GM19397 (cell line): ENCODE data around the gene NPHP1.
"Not testable (repeated sequence)": the region's sequence is repeated elsewhere in the genome, so short reads cannot be mapped to it uniquely, and the experiment has no call there.

ENCODE experiments used
- ATAC-seq: cut with Tn5 transposase; IDR thresholded peaks from one replicate; pipeline ENCODE4 v1.9.1; 2021; ENCODE audit warnings: mild to moderate bottlenecking, moderate library complexity; ENCODE audit not compliant: unreplicated experiment

Gene NPHP1

DNA sequence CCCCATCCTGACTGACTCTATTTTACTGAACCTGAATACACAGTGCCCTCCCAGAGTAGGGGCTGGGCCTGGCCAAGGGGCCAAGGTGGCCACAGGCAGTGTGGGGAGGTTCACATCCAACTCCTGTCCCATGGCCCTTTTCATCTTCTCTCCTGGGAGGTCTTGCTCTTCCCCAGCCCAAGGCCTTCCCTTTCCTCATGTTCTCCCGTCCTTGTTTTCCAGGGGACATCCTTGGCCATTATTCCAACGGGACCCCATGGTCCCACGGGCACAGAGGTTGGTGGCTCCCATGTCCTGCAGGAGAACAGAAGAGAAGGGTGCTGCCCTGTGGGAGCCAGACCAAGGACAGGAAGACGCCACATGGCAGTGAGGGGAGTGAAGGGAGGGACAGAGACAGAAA, 99.6 kb downstream of the NPHP1 start:
- ATAC-seq: no peak

DNA sequence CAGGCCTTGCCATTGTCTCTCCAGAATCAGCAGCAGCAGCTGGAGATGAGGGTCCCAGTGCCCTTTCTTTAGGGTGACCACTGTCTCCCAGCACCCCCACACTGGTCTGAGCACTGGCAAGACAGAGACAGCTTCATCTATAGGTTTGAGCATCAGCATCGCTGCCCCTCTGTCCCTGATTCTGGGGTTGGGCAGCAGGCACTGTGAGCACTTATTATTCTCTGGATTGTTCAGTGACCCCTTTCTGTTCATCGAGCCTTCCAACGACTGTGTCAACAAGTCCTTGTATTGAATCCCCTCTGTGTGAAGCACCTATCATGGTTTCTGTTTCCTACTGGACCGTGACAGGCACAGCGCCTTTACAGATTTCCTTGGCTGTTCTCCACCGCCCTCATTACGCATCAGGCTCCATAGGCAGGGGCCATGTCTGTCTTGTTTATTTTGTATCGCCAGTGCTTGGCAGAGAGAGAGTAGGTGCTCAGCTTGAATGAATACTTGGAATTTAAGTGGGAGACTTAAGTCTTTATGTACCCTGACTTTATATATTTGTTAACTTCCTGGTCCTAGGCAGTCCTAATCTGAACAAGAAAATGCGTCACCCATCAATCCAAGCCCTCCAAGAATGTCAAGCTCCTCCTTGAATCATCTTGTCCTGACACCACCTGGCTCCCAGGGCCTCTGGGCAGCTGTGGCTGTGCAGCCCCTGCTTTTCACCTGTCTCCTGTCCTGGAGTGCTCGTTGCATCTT, 100.6 kb downstream of the NPHP1 start:
- ATAC-seq: no peak

DNA sequence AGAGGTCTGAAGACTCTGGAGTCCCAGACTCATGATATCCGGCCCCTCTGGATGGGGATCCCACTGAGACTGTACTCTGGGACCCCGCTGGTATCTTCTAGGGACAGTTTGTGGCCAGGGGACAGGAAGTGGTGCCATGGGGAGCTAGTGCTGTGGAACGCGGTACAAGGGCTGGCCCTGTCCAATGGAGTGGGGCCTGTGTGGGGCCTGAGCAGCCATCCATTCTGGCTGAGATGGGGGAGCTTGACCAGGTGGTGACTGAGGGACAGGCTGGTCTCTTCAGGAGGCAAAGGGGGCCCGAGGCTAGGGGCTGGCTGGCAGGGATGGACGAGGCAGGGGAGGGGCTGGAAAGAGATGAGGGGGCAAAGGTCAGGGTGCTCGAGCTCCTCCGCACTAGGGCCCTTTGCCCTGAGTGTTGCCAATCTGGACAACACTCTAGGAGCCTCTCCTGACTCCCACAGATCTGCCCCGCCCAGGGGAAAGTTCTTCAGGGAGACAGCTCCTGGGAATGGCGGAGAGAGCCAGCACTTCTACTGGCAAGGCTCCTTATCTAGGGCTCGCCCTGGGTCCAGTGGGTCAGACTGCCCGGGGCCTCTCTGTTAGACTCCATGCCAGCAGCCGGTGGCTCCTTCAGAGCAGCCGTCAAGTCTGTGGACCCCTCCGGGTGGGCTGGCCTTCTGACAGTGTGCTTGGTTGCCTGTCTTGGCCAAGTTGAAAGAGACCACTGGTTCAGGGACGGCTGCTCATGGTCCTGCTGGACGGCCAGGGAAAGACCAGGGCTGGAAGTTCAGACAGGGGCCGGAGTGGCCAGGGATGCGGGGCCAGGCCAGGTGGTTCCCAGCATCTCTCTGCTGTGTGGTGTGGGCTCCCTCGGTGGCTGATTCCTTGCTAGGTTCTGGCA, 101.5 kb downstream of the NPHP1 start:
- no peak for ATAC-seq

DNA sequence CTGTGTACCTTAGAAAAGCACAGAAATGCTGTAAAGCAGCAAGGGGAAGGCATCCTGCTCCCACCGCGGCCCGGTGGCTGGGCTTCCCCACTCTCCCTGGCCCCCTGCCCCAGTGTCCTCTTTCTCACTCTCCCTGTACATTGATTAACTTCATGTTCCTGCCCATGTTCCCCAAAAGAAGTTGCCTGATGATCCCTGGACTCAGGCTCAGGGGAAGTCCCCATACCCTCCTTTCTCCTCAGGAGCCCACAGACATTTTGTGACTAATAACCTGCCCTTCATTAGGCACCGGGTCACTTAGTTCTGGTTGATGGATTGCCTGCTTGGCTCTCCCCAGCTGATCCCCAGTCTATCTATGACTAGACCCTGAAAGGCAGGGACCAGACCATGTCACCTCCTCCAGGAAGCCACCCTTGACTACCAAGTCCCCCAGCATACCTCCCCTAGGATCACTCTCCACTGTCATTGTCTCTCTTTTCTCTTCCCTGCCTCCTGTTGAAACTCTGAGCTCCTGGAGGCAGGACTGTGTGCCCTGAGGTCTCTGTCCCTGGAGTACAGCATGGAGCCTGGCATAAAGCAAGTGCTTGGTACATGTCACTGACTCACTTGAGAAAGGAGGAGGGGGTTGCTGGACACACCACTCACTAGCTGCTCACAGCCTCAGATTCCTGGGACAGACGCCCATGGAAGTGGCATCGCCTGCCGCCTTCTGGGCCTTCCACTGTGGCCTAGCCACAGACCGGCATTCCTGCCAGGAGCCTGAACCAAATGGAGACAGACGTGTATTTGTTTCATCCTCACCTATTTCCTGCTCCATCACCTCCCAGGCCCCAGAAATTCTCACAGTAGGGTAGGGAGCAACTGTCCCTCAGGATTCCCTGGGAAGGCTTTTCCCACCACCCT, 102.7 kb downstream of the NPHP1 start:
- no peak for ATAC-seq

DNA sequence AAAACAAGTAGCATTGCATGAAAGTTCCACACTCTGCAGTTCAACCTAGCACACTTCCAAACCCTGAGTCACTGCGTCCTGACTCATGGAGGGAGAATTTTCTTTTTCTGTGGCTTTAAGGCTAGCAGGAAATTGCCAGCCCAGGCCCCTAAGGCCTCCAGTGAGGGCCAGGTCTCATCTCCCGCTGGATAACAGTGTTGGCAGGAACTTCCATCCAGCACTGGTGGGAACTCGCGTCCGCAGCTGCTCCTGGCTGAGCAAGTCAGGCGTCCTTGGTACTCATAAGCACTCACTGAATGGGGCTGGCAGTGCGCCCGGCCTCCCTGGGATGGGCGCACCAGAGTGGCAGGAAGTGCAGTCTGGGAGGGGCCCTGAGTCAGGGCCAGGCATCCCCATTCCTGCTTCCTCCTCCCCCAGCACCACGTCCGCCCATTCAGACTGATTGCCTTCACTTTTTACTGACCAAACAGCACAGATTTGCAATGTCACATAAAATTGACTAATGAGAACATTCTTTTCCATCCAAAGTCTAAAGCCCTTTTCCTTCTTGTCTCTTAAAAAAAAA, 103.5 kb downstream of the NPHP1 start:
- no peak for ATAC-seq

DNA sequence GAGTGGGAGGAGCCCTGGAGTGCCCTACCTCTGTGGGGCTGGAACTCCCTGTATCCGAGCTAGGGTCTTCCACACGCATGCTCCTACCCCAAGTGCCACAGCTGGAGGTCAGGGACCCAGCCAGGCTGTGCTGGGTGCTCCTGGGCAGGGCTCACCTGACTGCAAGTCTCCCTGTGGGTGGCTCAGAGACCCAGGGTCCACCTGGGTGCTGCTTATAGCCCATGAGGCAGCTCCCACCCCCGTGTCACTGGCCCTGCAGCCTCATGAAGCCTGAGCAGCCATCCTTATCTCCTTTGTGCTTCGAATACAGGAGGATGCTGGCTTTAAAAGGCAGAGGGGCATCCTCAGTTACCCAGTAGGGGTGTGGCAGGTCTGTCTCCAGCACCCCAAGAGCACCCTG, 103.9 kb downstream of the NPHP1 start:
- ATAC-seq: not testable (repeated sequence)

DNA sequence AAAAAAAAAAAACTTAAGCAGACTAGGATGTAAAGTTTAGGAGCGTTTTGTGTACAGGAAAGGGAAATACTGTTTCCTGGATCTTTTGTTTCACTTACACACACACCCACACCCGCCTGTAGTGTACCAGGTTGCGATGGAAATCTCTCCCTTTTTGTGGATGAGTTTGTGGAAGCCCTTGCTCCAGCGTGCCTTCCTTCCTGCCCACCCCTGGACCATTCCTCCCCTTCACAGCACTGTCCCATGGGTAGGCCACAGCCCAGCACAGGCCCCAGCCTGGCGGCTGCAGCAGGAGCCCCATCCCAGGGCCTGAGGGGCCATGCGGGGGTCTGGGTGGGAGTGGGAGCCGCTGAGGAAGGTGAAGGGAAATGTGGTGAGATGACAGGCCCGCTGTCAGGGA, 104.3 kb downstream of the NPHP1 start:
- no peak for ATAC-seq

DNA sequence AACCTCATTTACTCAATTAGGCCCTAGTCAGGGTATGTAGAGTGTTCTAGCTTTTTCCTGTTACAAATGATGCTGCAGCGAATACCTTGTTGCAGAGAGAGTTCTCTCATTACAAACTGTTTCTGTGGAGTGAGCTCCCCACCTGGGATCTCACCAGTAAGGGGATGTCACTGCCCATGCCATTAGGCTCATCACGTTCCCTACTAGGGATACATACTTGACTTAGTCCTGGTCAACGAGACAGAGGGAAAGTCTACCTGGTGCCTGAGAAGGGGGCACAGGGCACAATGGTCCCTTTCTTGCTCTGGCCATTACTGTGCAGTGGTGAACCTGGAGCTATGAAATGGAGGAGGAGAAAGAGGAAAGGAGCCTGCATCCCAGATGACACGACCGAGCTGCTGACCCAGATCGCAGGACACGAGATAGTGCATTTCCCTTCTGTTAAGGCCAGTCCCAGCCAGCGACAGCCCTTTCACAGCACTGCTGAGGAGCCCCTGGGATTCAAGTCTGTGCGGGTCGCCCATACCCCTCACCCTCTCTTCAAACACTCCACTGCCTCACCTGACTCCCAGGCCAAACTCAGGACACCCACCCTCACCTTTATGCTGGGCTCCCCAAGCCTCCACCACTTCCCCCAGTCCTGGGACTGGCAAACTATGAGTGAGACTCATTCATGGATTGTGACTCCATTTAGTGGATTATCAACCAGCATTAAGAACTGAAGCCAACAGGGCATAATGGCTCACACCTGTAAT, 105.2 kb downstream of the NPHP1 start:
- no peak for ATAC-seq

DNA sequence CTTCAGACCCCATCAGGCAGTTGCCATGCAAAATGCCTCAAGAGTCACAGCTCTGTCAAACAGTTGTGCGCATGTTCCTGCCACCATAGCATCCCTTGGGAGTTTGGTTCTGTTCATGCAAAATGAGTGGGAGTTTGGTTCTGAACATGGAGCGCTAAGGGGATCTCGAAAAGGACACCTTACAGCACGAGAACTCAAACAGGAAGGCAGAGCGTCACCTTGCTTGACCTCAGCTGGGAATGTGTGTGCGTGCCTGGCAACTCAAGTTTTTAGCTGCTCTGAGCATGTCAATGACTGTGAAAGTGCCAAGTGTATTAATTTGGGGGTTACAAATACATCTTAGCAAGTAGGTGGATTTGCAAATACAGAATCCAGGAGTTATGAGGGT, 105.8 kb downstream of the NPHP1 start:
- no peak for ATAC-seq

DNA sequence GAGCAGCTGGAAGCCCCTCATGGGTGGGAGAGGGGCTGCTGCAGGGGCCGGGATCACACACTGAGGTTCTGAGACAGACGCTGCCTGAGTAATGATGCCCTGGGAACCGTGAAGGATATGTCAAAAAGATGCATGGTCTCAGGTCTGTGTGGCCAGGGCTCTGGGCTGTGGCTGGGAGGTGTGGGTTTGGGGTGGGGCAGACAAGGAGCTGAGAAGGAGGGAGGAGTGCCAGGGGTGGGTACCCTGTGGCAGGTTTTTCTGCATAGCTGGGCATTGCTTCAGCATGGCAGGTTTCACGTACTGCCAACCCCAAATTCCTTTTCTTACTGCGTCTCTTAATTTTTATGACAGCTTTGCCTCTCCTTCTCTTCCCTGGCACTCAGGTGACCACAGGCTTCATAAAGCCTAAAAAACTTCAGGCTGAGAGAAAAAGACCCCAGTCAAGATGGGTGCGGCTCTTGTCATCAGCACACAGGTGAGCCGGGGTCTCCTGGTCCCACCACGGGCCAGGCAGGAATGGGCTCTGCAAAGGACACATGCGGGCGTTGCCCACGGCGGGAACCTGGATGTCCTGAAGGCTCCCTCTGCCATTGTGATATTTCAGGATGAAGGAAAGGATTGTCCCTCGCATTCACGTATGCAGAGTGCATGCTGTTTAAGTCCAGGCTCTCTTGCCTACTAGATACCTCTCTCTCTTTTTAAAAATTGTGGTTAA, 107.2 kb downstream of the NPHP1 start:
- no peak for ATAC-seq

DNA sequence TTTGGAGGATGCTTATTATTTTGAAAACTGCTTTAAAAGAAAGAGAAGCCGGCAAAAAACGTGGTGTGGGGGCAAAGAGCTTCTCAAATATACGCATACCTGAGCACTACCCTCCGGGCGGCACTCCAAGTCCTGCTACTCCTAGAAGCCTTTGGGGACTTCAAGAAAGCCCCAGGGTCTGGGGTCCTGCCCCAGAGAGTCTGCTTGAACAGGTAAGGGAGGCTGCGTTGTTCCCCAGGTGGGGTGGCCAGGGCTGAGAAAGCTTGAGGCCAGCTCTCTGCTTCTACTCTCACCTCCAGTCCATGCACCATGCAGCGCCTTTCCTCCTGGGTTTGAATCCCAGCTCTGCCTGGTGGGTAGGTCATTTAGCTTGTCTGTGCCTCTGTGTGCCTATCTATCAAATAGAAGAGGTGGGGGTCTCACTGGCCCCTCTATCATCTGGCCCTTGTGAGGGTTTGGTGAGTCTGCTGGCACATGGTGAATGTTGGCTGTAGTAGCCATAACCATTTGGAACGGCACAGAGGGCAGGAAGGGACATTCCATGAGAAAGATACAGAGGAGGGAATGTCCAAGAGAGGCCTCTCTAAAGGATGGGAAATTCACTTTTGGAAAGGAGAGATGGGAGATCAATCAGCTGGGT, 108.7 kb downstream of the NPHP1 start:
- ATAC-seq: no peak

DNA sequence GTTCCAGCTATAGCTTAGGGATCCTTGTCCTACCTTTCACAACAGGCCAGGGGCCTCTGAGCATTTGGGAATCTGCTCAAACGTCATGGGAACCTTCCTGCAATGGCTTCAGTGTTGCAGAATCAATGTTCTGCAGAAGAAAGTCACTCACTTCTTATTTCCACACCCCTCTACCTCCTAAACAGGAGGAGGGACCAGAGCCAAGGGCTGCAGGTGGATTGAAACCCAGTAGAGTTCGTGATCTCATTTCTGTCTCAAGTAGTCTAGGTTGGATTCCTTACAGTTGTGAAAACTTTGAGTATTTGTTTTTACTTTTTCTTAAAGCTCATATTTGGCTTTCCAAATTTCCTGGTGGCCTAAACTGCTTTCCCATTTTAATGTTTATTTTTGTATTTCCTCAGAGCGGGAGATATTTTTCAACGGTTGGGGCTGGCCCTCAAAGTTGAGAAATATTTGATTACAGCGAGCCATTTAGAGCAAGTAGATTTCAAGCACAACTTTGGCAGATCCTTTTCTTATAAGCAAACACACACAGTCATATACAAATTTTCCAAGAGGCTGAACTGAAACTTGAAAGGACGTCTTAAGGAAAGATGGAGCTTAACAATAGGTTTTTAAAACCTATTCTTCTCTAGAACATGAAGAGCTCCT, 109.8 kb downstream of the NPHP1 start:
- ATAC-seq: not testable (repeated sequence)

DNA sequence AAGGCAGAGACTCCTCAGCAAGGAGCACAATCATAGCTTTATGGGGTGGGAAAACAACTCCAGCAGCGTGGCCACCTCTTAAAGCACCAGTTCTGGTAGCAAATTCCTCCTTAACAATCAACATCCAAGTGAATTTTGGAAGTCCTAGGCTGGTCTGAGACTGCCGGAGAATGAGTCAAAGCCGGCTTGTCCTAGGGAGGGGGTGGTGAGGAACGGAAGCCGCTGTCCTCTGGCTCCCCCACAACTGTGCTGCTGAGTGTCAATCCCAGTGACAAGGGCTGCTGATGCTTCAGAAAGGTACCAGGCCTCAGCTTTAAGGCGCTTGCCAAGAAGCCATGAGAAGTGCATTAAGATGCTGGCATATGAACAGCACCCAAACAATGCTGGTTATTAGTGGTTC, 110.9 kb downstream of the NPHP1 start:
- ATAC-seq: not testable (repeated sequence)

DNA sequence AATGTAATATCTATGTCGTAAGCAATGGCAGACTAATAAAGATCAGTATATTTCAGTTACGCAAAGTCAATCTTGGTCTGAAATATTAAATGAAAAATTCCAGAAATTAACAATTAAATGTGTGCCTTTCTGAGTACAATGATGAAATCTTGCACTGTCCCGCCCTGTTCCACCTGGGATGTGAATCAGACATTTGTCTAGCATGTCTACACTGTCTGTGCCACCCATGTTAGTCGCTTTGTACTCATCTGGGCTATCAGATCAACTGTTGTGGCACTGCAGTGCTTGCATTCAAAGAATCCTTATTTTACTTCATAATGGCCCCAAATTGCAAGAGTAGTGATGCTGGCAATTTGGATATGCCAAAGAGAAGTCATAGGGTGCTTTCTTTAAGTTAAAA, 114.6 kb downstream of the NPHP1 start:
- ATAC-seq: not testable (repeated sequence)

DNA sequence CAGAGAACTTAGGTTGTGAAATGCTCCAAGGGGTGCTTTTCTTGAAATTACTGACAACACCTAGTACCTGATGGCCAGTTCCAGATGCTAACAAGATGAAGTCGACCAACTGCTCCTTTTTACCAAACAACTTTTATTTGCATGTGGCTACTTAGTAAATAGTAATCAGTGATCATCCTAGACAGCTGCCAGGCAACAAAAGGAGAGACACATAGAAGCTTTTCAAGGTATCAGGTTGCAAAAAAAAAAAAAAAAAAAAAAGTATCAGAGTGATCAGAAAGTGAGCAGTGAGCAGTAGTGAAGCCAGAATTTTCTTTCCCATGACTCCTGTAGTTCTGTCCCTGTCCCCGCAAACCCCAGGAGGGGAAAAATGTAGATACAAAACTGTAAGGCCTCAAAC, 121.1 kb downstream of the NPHP1 start:
- ATAC-seq: not testable (repeated sequence)

DNA sequence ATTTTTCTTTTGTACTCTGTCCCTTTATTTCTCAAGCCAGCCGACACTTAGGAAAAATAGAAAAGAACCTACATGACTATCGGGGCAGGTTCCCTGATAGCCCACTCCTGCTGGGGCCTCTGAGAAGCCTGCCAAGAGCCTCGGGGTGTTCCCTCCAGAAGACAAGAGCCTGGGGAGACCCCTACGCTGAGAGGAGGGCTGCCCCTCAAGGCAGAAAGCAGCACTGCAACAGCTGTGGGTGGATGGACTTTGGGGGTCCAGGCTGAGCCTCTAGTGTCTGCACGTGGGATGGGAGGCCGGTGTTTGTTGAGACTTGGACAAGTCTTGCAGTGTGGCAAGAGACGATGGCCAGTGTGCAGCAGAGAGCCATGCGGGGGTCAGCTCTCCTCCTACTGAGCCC, 121.7 kb downstream of the NPHP1 start:
- not testable (repeated sequence) for ATAC-seq

DNA sequence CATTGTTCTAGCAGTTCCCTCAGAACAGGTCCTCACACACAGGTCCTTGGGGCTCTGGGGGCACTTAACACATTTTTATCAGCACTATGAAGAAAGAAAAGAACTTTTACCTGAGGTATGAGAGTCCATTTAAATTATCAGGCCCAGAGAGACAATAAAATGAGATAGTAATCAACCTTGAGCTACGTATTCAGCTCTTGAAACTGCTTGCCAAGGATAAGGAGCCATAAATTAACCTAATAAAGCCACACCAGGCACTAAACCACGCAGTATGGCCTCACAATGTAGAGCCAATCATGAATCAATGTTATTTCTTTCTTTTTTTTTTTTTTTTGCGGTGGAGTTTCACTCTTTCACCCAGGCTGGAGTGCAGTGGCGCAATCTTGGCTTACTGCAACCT, 126.7 kb downstream of the NPHP1 start:
- ATAC-seq: not testable (repeated sequence)

DNA sequence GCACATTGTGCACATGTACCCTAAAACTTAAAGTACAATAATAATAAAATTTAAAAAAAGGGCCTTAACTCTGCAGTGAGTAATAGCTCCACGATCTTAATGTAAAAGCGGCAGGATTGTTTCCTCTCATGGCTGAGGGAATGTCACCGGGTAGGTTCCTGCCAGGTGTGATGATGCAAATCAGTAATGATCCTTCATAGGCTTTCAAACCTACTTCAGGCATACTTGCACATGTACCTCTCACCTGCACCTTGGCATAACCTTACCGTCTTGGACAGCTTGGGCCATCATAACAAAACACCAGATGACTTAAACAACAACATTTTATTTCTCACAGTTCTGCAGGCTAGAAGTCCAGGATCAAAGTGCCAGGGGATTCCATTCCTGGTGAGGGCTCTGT, 128.9 kb downstream of the NPHP1 start:
- ATAC-seq: not testable (repeated sequence)
